ENCODE results near the gene ST8SIA4. TPM values are rescaled to one million over a fixed set of nuclear protein-coding genes. Genes with fewer than 3 reads are reported as not detected.
A peak's percentile ranks its signal among the peaks of the same experiment; 100 is the strongest.

Gene ST8SIA4
- total and polyA plus RNA-seq, 11 donors = 0.87 to 17.7 (median 4.3) TPM

- Histone ChIP-seq H3K4me1 (peaks cover 0 to 9% (median 2%) of the 10 kb centered on the region in 12 donors), H3K4me3 (no peak overlapping the region), H3K36me3 (no peaks in the 10 kb centered on the region), H3K9me3 (peaks cover 0 to 11% (median 0%) of the 10 kb centered on the region in 12 donors), H3K27me3 (no peaks in the 10 kb centered on the region), H3K27ac (no peak overlapping the region)
- ATAC-seq (no peak), DNase-seq (no peak)
- 88 to 93% (median 90%) methylated on average over 2 of the region's 2 CpGs for WGBS, 4 donors
- intact Hi-C loops (cut with DNase I) = no loop called here
- TF ChIP-seq CTCF (IDR thresholded peaks at IDR 0.05) = no peak
- no peak for TF ChIP-seq POLR2A (IDR thresholded peaks at IDR 0.05)
Observed at GRCh38 chr5:100791391-100791790, 111.7 kb downstream of the ST8SIA4 start.

- intact Hi-C loops (cut with DNase I) = no loop called here
- TF ChIP-seq CTCF (IDR thresholded peaks at IDR 0.05) (no peak), POLR2A (IDR thresholded peaks at IDR 0.05) (no peak)
- no peak for DNase-seq
- no peak for ATAC-seq
- H3K27ac ChIP-seq = no peak overlapping the region
- H3K9me3 ChIP-seq = peaks cover 0 to 11% (median 0%) of the 10 kb centered on the region in 12 donors
- H3K4me3 ChIP-seq = no peak overlapping the region
- H3K27me3 ChIP-seq = no peaks in the 10 kb centered on the region
- H3K36me3 ChIP-seq = no peaks in the 10 kb centered on the region
- 67 to 81% (median 78%) methylated on average over 2 of the region's 2 CpGs for WGBS, 4 donors
- peaks cover 0 to 9% (median 2%) of the 10 kb centered on the region in 12 donors for H3K4me1 ChIP-seq
Observed at GRCh38 chr5:100790951-100791350, 112.1 kb downstream of the ST8SIA4 start.

- no peak for DNase-seq
Observed at GRCh38 chr5:100790170-100790665, 112.9 kb downstream of the ST8SIA4 start.

GRCh38 chr5:100789694-100790093 is 113.4 kb downstream of the ST8SIA4 start:
- Histone ChIP-seq H3K27ac (no peak overlapping the region), H3K9me3 (peaks cover 0 to 11% (median 0%) of the 10 kb centered on the region in 12 donors), H3K36me3 (no peaks in the 10 kb centered on the region), H3K4me3 (no peak overlapping the region), H3K4me1 (peaks cover 0 to 9% (median 2%) of the 10 kb centered on the region in 12 donors), H3K27me3 (no peaks in the 10 kb centered on the region)
- TF ChIP-seq CTCF (IDR thresholded peaks at IDR 0.05) = no peak
- TF ChIP-seq POLR2A (IDR thresholded peaks at IDR 0.05) = no peak
- ATAC-seq (no peak), DNase-seq (no peak)
- intact Hi-C loops (cut with DNase I) = loop anchor here in 2 of 10 donors (5.0 to 10.0 kb wide), 2 partner anchors 113 to 115 kb away; partner anchors contain the start of gene ST8SIA4 (in 2 of the 2)
- WGBS, 4 donors = 66 to 74% (median 71%) methylated on average over 5 of the region's 5 CpGs

More at GRCh38 chr5:100790170-100790665, 112.9 kb downstream of the ST8SIA4 start:
- peaks cover 0 to 11% (median 0%) of the 10 kb centered on the region in 12 donors for H3K9me3 ChIP-seq
- ATAC-seq = peak in 2 of 4 donors; percentile 26 to 54
- H3K27ac ChIP-seq = no peak overlapping the region
- peaks cover 0 to 9% (median 2%) of the 10 kb centered on the region in 12 donors for H3K4me1 ChIP-seq
- no peaks in the 10 kb centered on the region for H3K36me3 ChIP-seq
- intact Hi-C loops (cut with DNase I) = no loop called here
- H3K27me3 ChIP-seq = no peaks in the 10 kb centered on the region
- WGBS, 4 donors = 22 to 41% (median 36%) methylated on average over 4 of the region's 4 CpGs
- TF ChIP-seq CTCF (IDR thresholded peaks at IDR 0.05) (peak in 5 of 12 donors; percentile 0 to 43 (median 31)), POLR2A (IDR thresholded peaks at IDR 0.05) (no peak)
- H3K4me3 ChIP-seq = no peak overlapping the region

Measured in heart left ventricle (tissue), 16 donors.